Endothelial cell of umbilical vein (primary cell): ENCODE data around the gene CTTNBP2. TPM values are rescaled to one million over a fixed set of nuclear protein-coding genes. Genes with fewer than 3 reads are reported as not detected.

Source experiments
- BruUV-seq: library from RNA; stranded (reverse); fragments of 400-500 nt; replicated peaks from 2 replicates; lab custom pipeline; 2021; lab: Mats Ljungman, UMichigan
- CTCF ChIA-PET: fragments of 300-600, 350-600 bp; sonication (Branson Sonifier 250); formaldehyde crosslinking; loops from one replicate; lab custom pipeline; 2021; ENCODE audit warnings: antibody characterized with exemption, inconsistent platforms; lab: Charles Lee
- POLR2A ChIA-PET: fragments of 300-600, 350-600 bp; sonication (Branson Sonifier 250); formaldehyde crosslinking; loops from one replicate; lab custom pipeline; 2021; ENCODE audit warnings: antibody characterized with exemption, inconsistent platforms; lab: Charles Lee
- DNase-seq: peaks from one replicate; pipeline ENCODE4 v3.0.0-alpha.2; 2011; ENCODE audit warnings: low read depth, low spot score
- FAIRE-seq: peaks from 2 replicates; lab custom pipeline; 2011; peaks lifted over from hg19 to GRCh38; lab: Jason Lieb, UNC
- H2AFZ ChIP-seq: 2 replicates; pipeline ENCODE4 v1.6.0; 2012; ENCODE audit warnings: low read depth, low read length, control low read depth, inconsistent platforms
- H3K27ac ChIP-seq: 2 replicates; pipeline ENCODE4 v1.5.1; 2011; ENCODE audit warnings: low read depth, mild to moderate bottlenecking, control low read depth, low read length, moderate library complexity; ENCODE audit not compliant: insufficient read depth
- H3K27me3 ChIP-seq, 2 experiments: 2 replicates each; pipeline versions ENCODE4 v1.6.0 to v1.6.1; 2011; ENCODE audit warnings: low read length in 2 of 2, mixed read lengths in 1 of 2; ENCODE audit not compliant: control insufficient read depth in 2 of 2, insufficient read depth in 2 of 2
- H3K36me3 ChIP-seq, 2 experiments: 2 replicates in 1 of 2; 3 replicates in 1 of 2; pipeline ENCODE4 v1.5.1; 2011; ENCODE audit warnings: low read length in 2 of 2, mild to moderate bottlenecking in 1 of 2, moderate library complexity in 1 of 2; ENCODE audit not compliant: control insufficient read depth in 2 of 2, insufficient read depth in 2 of 2; ENCODE audit errors: extremely low read depth in 1 of 2
- H3K4me1 ChIP-seq: 3 replicates; pipeline ENCODE4 v1.5.1; 2011; ENCODE audit warnings: mild to moderate bottlenecking, low read length; ENCODE audit not compliant: control insufficient read depth, insufficient read depth; ENCODE audit errors: extremely low read depth
- H3K4me2 ChIP-seq: 2 replicates; pipeline ENCODE4 v1.6.1; 2011; ENCODE audit warnings: low read length, control low read depth, mixed read lengths; ENCODE audit not compliant: insufficient read depth
- H3K4me3 ChIP-seq, 3 experiments: fragments of 200-600 bp in 1 of 3; sonication (generic), shearing (Covaris generic) in 1 of 3; replicated peaks in 1 of 3; 2 replicates each; pipeline ENCODE4 v1.5.1; 2011 to 2016; ENCODE audit warnings: control low read depth in 3 of 3, low read length in 3 of 3, mild to moderate bottlenecking in 2 of 3, inconsistent platforms in 1 of 3, low read depth in 1 of 3, moderate library complexity in 1 of 3; ENCODE audit not compliant: insufficient read depth in 1 of 3
- H3K79me2 ChIP-seq: 2 replicates; pipeline ENCODE4 v1.6.0; 2012; ENCODE audit warnings: low read length, inconsistent platforms; ENCODE audit not compliant: control insufficient read depth, insufficient read depth
- H3K9ac ChIP-seq: replicated peaks from 2 replicates; pipeline ENCODE3; 2011; ENCODE audit warnings: low read length, control low read depth; ENCODE audit not compliant: insufficient read depth; ENCODE audit errors: extremely low read depth
- H3K9me1 ChIP-seq: replicated peaks from 3 replicates; pipeline ENCODE4 v1.6.0; 2011; ENCODE audit warnings: mild to moderate bottlenecking, low read length; ENCODE audit not compliant: control insufficient read depth, insufficient read depth; ENCODE audit errors: extremely low read depth
- H3K9me3 ChIP-seq: replicated peaks from 2 replicates; pipeline ENCODE4 v1.5.1; 2012; ENCODE audit warnings: low read length, inconsistent platforms; ENCODE audit not compliant: control insufficient read depth, insufficient read depth
- H4K20me1 ChIP-seq: replicated peaks from 2 replicates; pipeline ENCODE3; 2011; ENCODE audit warnings: mild to moderate bottlenecking, low read length; ENCODE audit not compliant: control insufficient read depth, insufficient read depth; ENCODE audit errors: extremely low read depth
- EZH2 ChIP-seq: IDR thresholded peaks from 2 replicates; pipeline ENCODE4 v1.6.1; 2012; ENCODE audit warnings: borderline replicate concordance, low read depth, mild to moderate bottlenecking, moderate library complexity, low read length, inconsistent platforms; ENCODE audit not compliant: severe bottlenecking
- FOS ChIP-seq: IDR thresholded peaks from 2 replicates; pipeline ENCODE4 v1.6.1; 2011; ENCODE audit warnings: mild to moderate bottlenecking, low read length, moderate library complexity, borderline replicate concordance; ENCODE audit not compliant: insufficient read depth
- GATA2 ChIP-seq: IDR thresholded peaks from 2 replicates; pipeline ENCODE4 v1.7.0; 2011; ENCODE audit warnings: low read depth, mild to moderate bottlenecking, moderate library complexity, mixed read lengths, low read length; ENCODE audit not compliant: insufficient read length, insufficient read depth
- JUN ChIP-seq: IDR thresholded peaks from 2 replicates; pipeline ENCODE4 v1.6.1; 2011; ENCODE audit warnings: borderline replicate concordance, low read depth; ENCODE audit not compliant: insufficient read length, insufficient read depth
- MAX ChIP-seq: IDR thresholded peaks from 2 replicates; pipeline ENCODE4 v1.6.1; 2011; ENCODE audit not compliant: insufficient read depth, insufficient read length
- MYC ChIP-seq: IDR thresholded peaks from one replicate; pipeline ENCODE4 v1.6.1; 2011; ENCODE audit warnings: mild to moderate bottlenecking, low read depth, low read length
- POLR2A ChIP-seq: IDR thresholded peaks from 2 replicates; pipeline ENCODE4 v1.6.1; 2012; ENCODE audit warnings: low read depth, mild to moderate bottlenecking, control low read depth, low read length
- POLR2AphosphoS5 ChIP-seq: IDR thresholded peaks from 2 replicates; pipeline ENCODE4 v1.6.1; 2012; ENCODE audit warnings: low read depth, mild to moderate bottlenecking, control low read depth, low read length, moderate library complexity; ENCODE audit not compliant: insufficient read depth
- dilution Hi-C: fragments of 300-500 bp; cut with MboI; formaldehyde crosslinking; loops from one replicate; pipeline ENCODE4 v1.15.0; 2019; ENCODE audit warnings: low sequenced_read_pairs; ENCODE audit not compliant: extremely low pct_ligation_motif_present
- intact Hi-C: fragments of 100-400 bp; cut with micrococcal nuclease; formaldehyde crosslinking; loops from one replicate; pipeline ENCODE4 v1.10.0; 2022
- polyA plus RNA-seq, 4 experiments: library from polyadenylated mRNA; depleted of rRNA in 3 of 4; stranded (reverse) in 3 of 4; unstranded in 1 of 4; fragments of >200 nt; gene quantifications; 2 replicates each; pipeline versions ENCODE4 v1.2.1 to v1.2.3, GENCODE V29; 2011 to 2012; ENCODE audit warnings: missing spikeins in 1 of 4
- total RNA-seq: library from RNA; stranded (reverse); gene quantifications from 2 replicates; pipeline ENCODE4 v1.2.3, GENCODE V29; 2021
- TF ChIP-seq, protein P1 (sequence below), 2 donors: IDR thresholded peaks; 1 replicate in 1 of 2; 2 replicates in 1 of 2; pipeline ENCODE4 v1.5.1; 2011; ENCODE audit warnings: low read length in 2 of 2, mild to moderate bottlenecking in 2 of 2, moderate library complexity in 2 of 2, control low read depth in 1 of 2, inconsistent platforms in 1 of 2, low read depth in 1 of 2; ENCODE audit not compliant: insufficient read depth in 1 of 2; ENCODE audit errors: extremely low read depth in 1 of 2

Gene CTTNBP2
- total and polyA plus RNA-seq, 2 donors (not counting 3 experiments of a cell fraction or from before 2014, with no cell fraction given) = 0.08 to 0.35 TPM

DNA sequence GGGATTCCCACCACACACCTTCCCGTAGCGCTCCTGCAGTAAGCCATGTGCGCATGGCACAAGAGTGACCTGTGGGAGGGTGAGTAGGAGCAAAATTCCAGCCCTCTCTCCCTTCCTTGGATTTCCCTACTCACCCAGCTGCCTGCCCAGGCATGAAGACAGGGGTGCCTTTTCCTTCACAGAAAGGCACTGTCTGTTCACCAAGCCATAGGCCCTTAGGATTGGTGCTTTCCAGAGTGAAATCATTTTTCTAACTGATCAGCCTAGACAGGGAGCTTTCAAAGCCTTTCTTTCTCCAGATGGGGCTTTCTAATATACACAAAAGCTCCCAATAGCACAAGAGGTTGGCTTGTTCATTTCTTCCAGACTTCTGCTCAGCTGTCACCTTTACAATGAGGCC, 79.7 kb downstream of the CTTNBP2 start:
- TF ChIP-seq, protein P1, sequence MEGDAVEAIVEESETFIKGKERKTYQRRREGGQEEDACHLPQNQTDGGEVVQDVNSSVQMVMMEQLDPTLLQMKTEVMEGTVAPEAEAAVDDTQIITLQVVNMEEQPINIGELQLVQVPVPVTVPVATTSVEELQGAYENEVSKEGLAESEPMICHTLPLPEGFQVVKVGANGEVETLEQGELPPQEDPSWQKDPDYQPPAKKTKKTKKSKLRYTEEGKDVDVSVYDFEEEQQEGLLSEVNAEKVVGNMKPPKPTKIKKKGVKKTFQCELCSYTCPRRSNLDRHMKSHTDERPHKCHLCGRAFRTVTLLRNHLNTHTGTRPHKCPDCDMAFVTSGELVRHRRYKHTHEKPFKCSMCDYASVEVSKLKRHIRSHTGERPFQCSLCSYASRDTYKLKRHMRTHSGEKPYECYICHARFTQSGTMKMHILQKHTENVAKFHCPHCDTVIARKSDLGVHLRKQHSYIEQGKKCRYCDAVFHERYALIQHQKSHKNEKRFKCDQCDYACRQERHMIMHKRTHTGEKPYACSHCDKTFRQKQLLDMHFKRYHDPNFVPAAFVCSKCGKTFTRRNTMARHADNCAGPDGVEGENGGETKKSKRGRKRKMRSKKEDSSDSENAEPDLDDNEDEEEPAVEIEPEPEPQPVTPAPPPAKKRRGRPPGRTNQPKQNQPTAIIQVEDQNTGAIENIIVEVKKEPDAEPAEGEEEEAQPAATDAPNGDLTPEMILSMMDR (IDR thresholded peaks at IDR 0.05; ENCODE audit: extremely low read depth in 1 of 2, insufficient read depth in 1 of 2, low read depth in 1 of 2, low read length in 2 of 2) = no peak
- TF ChIP-seq POLR2AphosphoS5 = no peak
- TF ChIP-seq MAX = no peak
- no peak for TF ChIP-seq POLR2A
- TF ChIP-seq JUN = no peak
- no peak for TF ChIP-seq GATA2
- TF ChIP-seq FOS = no peak
- no peak for TF ChIP-seq MYC
- no peak for TF ChIP-seq EZH2
- intact Hi-C loops = no loop called here
- no peaks in the 10 kb centered on the region for H3K9me1 ChIP-seq

More for the DNA sequence above, 79.7 kb downstream of the CTTNBP2 start:
- Histone ChIP-seq H3K9ac (no peak overlapping the region), H3K9me3 (no peaks in the 10 kb centered on the region), H3K4me2 (no peak overlapping the region), H3K79me2 (no peaks in the 10 kb centered on the region), H3K36me3 (no peaks in the 10 kb centered on the region), H3K27me3 (no peaks in the 10 kb centered on the region), H3K27ac (no peak overlapping the region), H4K20me1 (no peaks in the 10 kb centered on the region), H3K4me3 (no peak overlapping the region), H3K4me1 (no peaks in the 10 kb centered on the region), H2AFZ (no peak overlapping the region)
- FAIRE-seq (no peak), DNase-seq (no peak)
- BruUV-seq = no TSS peak
- ChIA-PET POLR2A (no interaction called here), CTCF (interaction anchor here (1.3 kb wide), 1 partner anchor 17 kb away, joined by 3 read pairs; no protein-coding TSS in a partner anchor)
- dilution Hi-C loops = no loop called here
